ENCODE measurements around the gene CROCC2. TPM values are rescaled to one million over a fixed set of nuclear protein-coding genes. Genes with fewer than 3 reads are reported as not detected.

Gene CROCC2
- polyA plus RNA-seq, 1 of the 3 experiments (the other 2 are of a cell fraction) = not detected

GRCh38 chr2:240884221-240884620 is 21.9 kb upstream of the CROCC2 start:
- 42% methylated on average over 2 of the region's 2 CpGs for WGBS (ENCODE audit: low lambda C conversion rate)
- H3K36me3 ChIP-seq (replicated peaks in 1 of 2; ENCODE audit: control insufficient read depth in 1 of 2, insufficient read depth in 2 of 2, low read length in 1 of 2) = no peaks in the 10 kb centered on the region
- no peak overlapping the region for H3K4me2 ChIP-seq
- no peaks in the 10 kb centered on the region for H3K79me2 ChIP-seq (ENCODE audit: insufficient read depth)
- TF ChIP-seq IRF3 (IDR thresholded peaks at IDR 0.05; ENCODE audit: low read depth, low read length) (no peak), TCF12 (IDR thresholded peaks at IDR 0.05) (no peak), RCOR1 (IDR thresholded peaks at IDR 0.05; ENCODE audit: low read length) (no peak), TAF1 (IDR thresholded peaks at IDR 0.05; ENCODE audit: borderline replicate concordance, low read depth, low read length) (no peak), GATA2 (CRISPR knock-in tag; IDR thresholded peaks at IDR 0.05) (no peak), USF1 (IDR thresholded peaks at IDR 0.05; ENCODE audit: borderline replicate concordance, low read depth) (no peak), TEAD4 (IDR thresholded peaks at IDR 0.05; ENCODE audit: borderline replicate concordance, insufficient read depth) (no peak), ELF1 (IDR thresholded peaks at IDR 0.05) (no peak), USF2 (IDR thresholded peaks at IDR 0.05; ENCODE audit: borderline replicate concordance, low read depth, low read length) (no peak), SMC3 (IDR thresholded peaks at IDR 0.05; ENCODE audit: low read depth, low read length) (no peak), FOXJ3 (CRISPR knock-in tag; IDR thresholded peaks at IDR 0.05) (no peak), FOXM1 (IDR thresholded peaks at IDR 0.05; ENCODE audit: low read depth) (no peak)
- H3K4me3 ChIP-seq (ENCODE audit: low read depth in 2 of 2, low read length in 1 of 2) = no peak overlapping the region
- H3K9me2 ChIP-seq = no peaks in the 10 kb centered on the region
- H2AFZ ChIP-seq (ENCODE audit: low read depth) = no peak overlapping the region
- no peak overlapping the region for H3K27ac ChIP-seq (ENCODE audit: low read depth in 2 of 2, low read length in 1 of 2)
- H3K4me1 ChIP-seq (ENCODE audit: control insufficient read depth in 1 of 2, insufficient read depth in 2 of 2, low read depth in 1 of 2, low read length in 1 of 2) = no peaks in the 10 kb centered on the region
- no peaks in the 10 kb centered on the region for H3F3A ChIP-seq (replicated peaks; ENCODE audit: insufficient read depth)
- ChIA-PET POLR2A (no interaction called here), CTCF (no interaction called here)
- H3K27me3 ChIP-seq (ENCODE audit: insufficient read depth) = no peaks in the 10 kb centered on the region
- H4K20me1 ChIP-seq (ENCODE audit: insufficient read depth) = no peaks in the 10 kb centered on the region
- no peak for DNase-seq
- no peak overlapping the region for H3K9ac ChIP-seq
- H3K9me3 ChIP-seq = no peaks in the 10 kb centered on the region

- Histone ChIP-seq H3K27me3 (ENCODE audit: insufficient read depth) (no peaks in the 10 kb centered on the region), H4K20me1 (ENCODE audit: insufficient read depth) (no peaks in the 10 kb centered on the region), H3K27ac (ENCODE audit: low read depth in 2 of 2, low read length in 1 of 2) (no peak overlapping the region), H3K79me2 (ENCODE audit: insufficient read depth) (no peaks in the 10 kb centered on the region), H3K4me2 (no peak overlapping the region), H3K4me1 (ENCODE audit: control insufficient read depth in 1 of 2, insufficient read depth in 2 of 2, low read depth in 1 of 2, low read length in 1 of 2) (no peaks in the 10 kb centered on the region; a peak in 1 of 4 replicates), H3K9me2 (no peaks in the 10 kb centered on the region), H3K9ac (no peak overlapping the region), H3F3A (replicated peaks; ENCODE audit: insufficient read depth) (no peaks in the 10 kb centered on the region), H2AFZ (ENCODE audit: low read depth) (no peak overlapping the region), H3K9me3 (no peaks in the 10 kb centered on the region), H3K4me3 (ENCODE audit: low read depth in 2 of 2, low read length in 1 of 2) (no peak overlapping the region), H3K36me3 (replicated peaks in 1 of 2; ENCODE audit: control insufficient read depth in 1 of 2, insufficient read depth in 2 of 2, low read length in 1 of 2) (no peaks in the 10 kb centered on the region)
- CTCF ChIA-PET = no interaction called here
- WGBS (ENCODE audit: low lambda C conversion rate) = 31% methylated on average over 3 of the region's 3 CpGs
- TF ChIP-seq MEF2A (IDR thresholded peaks at IDR 0.05; ENCODE audit: borderline replicate concordance, low read depth) (no peak), CHD2 (IDR thresholded peaks at IDR 0.05; ENCODE audit: low read length, partially characterized antibody) (no peak), RCOR1 (IDR thresholded peaks at IDR 0.05; ENCODE audit: low read length) (no peak)
- POLR2A ChIA-PET = no interaction called here
- DNase-seq = no peak
Observed at GRCh38 chr2:240884745-240885144, 21.4 kb upstream of the CROCC2 start.
